Measurements from ENCODE around the gene SLC17A9. TPM values are rescaled to one million over a fixed set of nuclear protein-coding genes. Genes with fewer than 3 reads are reported as not detected.

The SLC17A9 gene
- total and polyA plus RNA-seq, 4 donors = 0.69 to 2.4 (median 1.3) TPM

- DNase-seq (ENCODE audit: low read depth in 4 of 6, low spot score in 6 of 6) = no peak
- H3K27ac ChIP-seq (ENCODE audit: low read depth, low read length) = no peak overlapping the region
- WGBS (ENCODE audit: insufficient coverage) = 75% methylated on average over 9 of the region's 10 CpGs
Measured at GRCh38 chr20:62946918-62947317, 5.6 kb upstream of the SLC17A9 start.

GRCh38 chr20:62947532-62948300 lies 4.8 kb upstream of the SLC17A9 start:
- Histone ChIP-seq H3K27ac (ENCODE audit: low read depth, low read length) (no peak overlapping the region), H3K27me3 (ENCODE audit: control insufficient read depth, insufficient read depth, low read length) (no peaks in the 10 kb centered on the region), H3K4me3 (ENCODE audit: low read depth, low read length) (no peak overlapping the region), H3K36me3 (ENCODE audit: control insufficient read depth, insufficient read depth, low read length) (peaks cover 83% of the 10 kb centered on the region), H3K4me1 (ENCODE audit: control insufficient read depth, insufficient read depth, low read length) (peaks cover 5% of the 10 kb centered on the region), H3K9me3 (ENCODE audit: control insufficient read depth, insufficient read depth, low read length) (no peaks in the 10 kb centered on the region)
- DNase-seq (ENCODE audit: low read depth in 4 of 6, low spot score in 6 of 6) = no peak
- WGBS (ENCODE audit: insufficient coverage) = 87% methylated on average over 13 of the region's 17 CpGs

More at GRCh38 chr20:62946918-62947317, 5.6 kb upstream of the SLC17A9 start:
- Histone ChIP-seq H3K9me3 (ENCODE audit: control insufficient read depth, insufficient read depth, low read length) (no peaks in the 10 kb centered on the region), H3K27me3 (ENCODE audit: control insufficient read depth, insufficient read depth, low read length) (no peaks in the 10 kb centered on the region), H3K36me3 (ENCODE audit: control insufficient read depth, insufficient read depth, low read length) (peaks cover 87% of the 10 kb centered on the region), H3K4me3 (ENCODE audit: low read depth, low read length) (no peak overlapping the region), H3K4me1 (ENCODE audit: control insufficient read depth, insufficient read depth, low read length) (no peaks in the 10 kb centered on the region)

- Histone ChIP-seq H3K36me3 (ENCODE audit: control insufficient read depth, insufficient read depth, low read length) (peaks cover 72% of the 10 kb centered on the region), H3K4me1 (ENCODE audit: control insufficient read depth, insufficient read depth, low read length) (peaks cover 20% of the 10 kb centered on the region), H3K27ac (ENCODE audit: low read depth, low read length) (no peak overlapping the region), H3K9me3 (ENCODE audit: control insufficient read depth, insufficient read depth, low read length) (no peaks in the 10 kb centered on the region), H3K27me3 (ENCODE audit: control insufficient read depth, insufficient read depth, low read length) (no peaks in the 10 kb centered on the region), H3K4me3 (ENCODE audit: low read depth, low read length) (no peak overlapping the region)
- 80% methylated on average over 1 of the region's 6 CpGs for WGBS (ENCODE audit: insufficient coverage)
- no peak for DNase-seq (ENCODE audit: low read depth in 4 of 6, low spot score in 6 of 6)
Measured at GRCh38 chr20:62949153-62949821, 3.2 kb upstream of the SLC17A9 start.

- no peak for DNase-seq (ENCODE audit: low read depth in 4 of 6, low spot score in 6 of 6)
- Histone ChIP-seq H3K9me3 (ENCODE audit: control insufficient read depth, insufficient read depth, low read length) (no peaks in the 10 kb centered on the region), H3K36me3 (ENCODE audit: control insufficient read depth, insufficient read depth, low read length) (peaks cover 65% of the 10 kb centered on the region), H3K4me1 (ENCODE audit: control insufficient read depth, insufficient read depth, low read length) (peaks cover 25% of the 10 kb centered on the region), H3K27me3 (ENCODE audit: control insufficient read depth, insufficient read depth, low read length) (no peaks in the 10 kb centered on the region), H3K27ac (ENCODE audit: low read depth, low read length) (no peak overlapping the region), H3K4me3 (ENCODE audit: low read depth, low read length) (no peak overlapping the region)
- WGBS (ENCODE audit: insufficient coverage) = 88% methylated on average over 9 of the region's 12 CpGs
Measured at GRCh38 chr20:62949962-62950361, 2.5 kb upstream of the SLC17A9 start.

GRCh38 chr20:62950741-62951140 lies 1.8 kb upstream of the SLC17A9 start:
- Histone ChIP-seq H3K27ac (ENCODE audit: low read depth, low read length) (no peak overlapping the region), H3K9me3 (ENCODE audit: control insufficient read depth, insufficient read depth, low read length) (no peaks in the 10 kb centered on the region), H3K4me3 (ENCODE audit: low read depth, low read length) (no peak overlapping the region), H3K4me1 (ENCODE audit: control insufficient read depth, insufficient read depth, low read length) (peaks cover 25% of the 10 kb centered on the region), H3K27me3 (ENCODE audit: control insufficient read depth, insufficient read depth, low read length) (no peaks in the 10 kb centered on the region), H3K36me3 (ENCODE audit: control insufficient read depth, insufficient read depth, low read length) (peaks cover 57% of the 10 kb centered on the region)
- WGBS (ENCODE audit: insufficient coverage) = 92% methylated on average over 7 of the region's 8 CpGs
- no peak for DNase-seq (ENCODE audit: low read depth in 4 of 6, low spot score in 6 of 6)

- Histone ChIP-seq H3K9me3 (ENCODE audit: control insufficient read depth, insufficient read depth, low read length) (no peaks in the 10 kb centered on the region), H3K4me1 (ENCODE audit: control insufficient read depth, insufficient read depth, low read length) (peaks cover 25% of the 10 kb centered on the region), H3K36me3 (ENCODE audit: control insufficient read depth, insufficient read depth, low read length) (peaks cover 51% of the 10 kb centered on the region), H3K4me3 (ENCODE audit: low read depth, low read length) (no peak overlapping the region), H3K27ac (ENCODE audit: low read depth, low read length) (no peak overlapping the region), H3K27me3 (ENCODE audit: control insufficient read depth, insufficient read depth, low read length) (no peaks in the 10 kb centered on the region)
- WGBS (ENCODE audit: insufficient coverage) = 87% methylated on average over 10 of the region's 11 CpGs
- no peak for DNase-seq (ENCODE audit: low read depth in 4 of 6, low spot score in 6 of 6)
Measured at GRCh38 chr20:62951143-62951895, 1.2 kb upstream of the SLC17A9 start.

GRCh38 chr20:62951896-62952372 lies 575 bp upstream of the SLC17A9 start:
- H3K4me3 ChIP-seq (ENCODE audit: low read depth, low read length) = no peak overlapping the region
- H3K36me3 ChIP-seq (ENCODE audit: control insufficient read depth, insufficient read depth, low read length) = peaks cover 47% of the 10 kb centered on the region
- no peaks in the 10 kb centered on the region for H3K9me3 ChIP-seq (ENCODE audit: control insufficient read depth, insufficient read depth, low read length)
- H3K27ac ChIP-seq (ENCODE audit: low read depth, low read length) = no peak overlapping the region
- H3K4me1 ChIP-seq (ENCODE audit: control insufficient read depth, insufficient read depth, low read length) = peaks cover 25% of the 10 kb centered on the region
- WGBS (ENCODE audit: insufficient coverage) = 90% methylated on average over 8 of the region's 8 CpGs
- DNase-seq (ENCODE audit: low read depth in 4 of 6, low spot score in 6 of 6) = no peak
- no peaks in the 10 kb centered on the region for H3K27me3 ChIP-seq (ENCODE audit: control insufficient read depth, insufficient read depth, low read length)

- WGBS (ENCODE audit: insufficient coverage) = 75% methylated on average over 19 of the region's 19 CpGs
Measured at GRCh38 chr20:62952968-62953838, 694 bp downstream of the SLC17A9 start.

More at GRCh38 chr20:62952968-62953838, 694 bp downstream of the SLC17A9 start:
- H3K27ac ChIP-seq (ENCODE audit: low read depth, low read length) = peak overlapping the region; percentile 75
- no peaks in the 10 kb centered on the region for H3K27me3 ChIP-seq (ENCODE audit: control insufficient read depth, insufficient read depth, low read length)
- H3K36me3 ChIP-seq (ENCODE audit: control insufficient read depth, insufficient read depth, low read length) = peaks cover 38% of the 10 kb centered on the region
- H3K4me3 ChIP-seq (ENCODE audit: low read depth, low read length) = no peak overlapping the region
- DNase-seq (ENCODE audit: low read depth in 4 of 6, low spot score in 6 of 6) = no peak
- H3K4me1 ChIP-seq (ENCODE audit: control insufficient read depth, insufficient read depth, low read length) = peaks cover 25% of the 10 kb centered on the region
- no peaks in the 10 kb centered on the region for H3K9me3 ChIP-seq (ENCODE audit: control insufficient read depth, insufficient read depth, low read length)

All from spinal cord (tissue), 10 donors.